Measurements from ENCODE around the gene SFN. TPM values are rescaled to one million over a fixed set of nuclear protein-coding genes. Genes with fewer than 3 reads are reported as not detected.
"Not testable (repeated sequence)": the region's sequence is repeated elsewhere in the genome, so short reads cannot be mapped to it uniquely, and the experiment has no call there.

Gene SFN
- total and polyA plus RNA-seq, 10 donors: 0.27 to 0.80 (median 0.61) TPM; not detected in 3

- TF ChIP-seq CTCF (IDR thresholded peaks at IDR 0.05 in 8 of 11, conservative IDR thresholded peaks at IDR 0.05 in 3 of 11) (no peak), POLR2A (IDR thresholded peaks at IDR 0.05) (no peak), POLR2AphosphoS5 (IDR thresholded peaks at IDR 0.05) (no peak)
- intact Hi-C loops (cut with DNase I; ENCODE audit: low total_unique reads): no loop called here
- Histone ChIP-seq H3K27ac (no peak overlapping the region), H3K4me3 (no peak overlapping the region), H3K36me3 (peaks cover 0 to 17% (median 7%) of the 10 kb centered on the region in 6 donors), H3K9me3 (no peaks in the 10 kb centered on the region), H3K4me1 (peaks cover 0 to 36% (median 27%) of the 10 kb centered on the region in 6 donors), H3K27me3 (replicated peaks in 1 of 7) (no peaks in the 10 kb centered on the region)
- no peak for DNase-seq
- WGBS, 5 donors: 91 to 99% (median 93%) methylated on average over 7 of the region's 7 CpGs
Measured at GRCh38 chr1:26861889-26862378, 1.0 kb upstream of the SFN start.

- WGBS, 5 donors: 68 to 80% (median 74%) methylated on average over 11 to 20 of the region's 20 CpGs
- Histone ChIP-seq H3K27ac (peak overlapping the region in 5 of 8 donors; percentile 91 to 98 (median 94)), H3K9me3 (no peaks in the 10 kb centered on the region), H3K27me3 (replicated peaks in 1 of 7) (no peaks in the 10 kb centered on the region), H3K4me1 (peaks cover 0 to 36% (median 27%) of the 10 kb centered on the region in 6 donors), H3K4me3 (peak overlapping the region in 3 of 8 donors; percentile 57 to 87 (median 75)), H3K36me3 (no peaks in the 10 kb centered on the region)
- intact Hi-C loops (cut with DNase I; ENCODE audit: low total_unique reads): no loop called here
- no peak for DNase-seq
- TF ChIP-seq POLR2A (IDR thresholded peaks at IDR 0.05) (no peak), POLR2AphosphoS5 (IDR thresholded peaks at IDR 0.05) (no peak), CTCF (IDR thresholded peaks at IDR 0.05 in 8 of 11, conservative IDR thresholded peaks at IDR 0.05 in 3 of 11) (no peak)
Measured at GRCh38 chr1:26863685-26864077, 732 bp downstream of the SFN start.

- peak; percentile 98 for DNase-seq
- H3K4me1 ChIP-seq: peaks cover 0 to 36% (median 27%) of the 10 kb centered on the region in 6 donors
- H3K4me3 ChIP-seq: peak overlapping the region; percentile 51 to 87 (median 66)
- 0 to 1% (median 1%) methylated on average over 44 to 75 of the region's 75 CpGs for WGBS, 5 donors
- intact Hi-C loops (cut with DNase I; ENCODE audit: low total_unique reads): no loop called here
- H3K9me3 ChIP-seq: no peaks in the 10 kb centered on the region
- peak; percentile 91 to 96 (median 92) for TF ChIP-seq POLR2AphosphoS5 (IDR thresholded peaks at IDR 0.05)
- TF ChIP-seq CTCF (IDR thresholded peaks at IDR 0.05 in 8 of 11, conservative IDR thresholded peaks at IDR 0.05 in 3 of 11): peak in 6 of 11 experiments; percentile 15 to 71 (median 40)
- peak in 2 of 3 donors; percentile 17 to 65 for TF ChIP-seq POLR2A (IDR thresholded peaks at IDR 0.05)
- peak overlapping the region; percentile 88 to 98 (median 94) for H3K27ac ChIP-seq
- H3K36me3 ChIP-seq: no peaks in the 10 kb centered on the region
- H3K27me3 ChIP-seq (replicated peaks in 1 of 7): no peaks in the 10 kb centered on the region
Measured at GRCh38 chr1:26864610-26865480, 1.9 kb downstream of the SFN start.

- DNase-seq; H3K27me3 ChIP-seq (replicated peaks in 1 of 7); H3K4me1 ChIP-seq; H3K9me3 ChIP-seq; H3K4me3 ChIP-seq; H3K27ac ChIP-seq: not testable (repeated sequence)
- WGBS, 5 donors: 80 to 93% (median 82%) methylated on average over 2 of the region's 2 CpGs
- intact Hi-C loops (cut with DNase I; ENCODE audit: low total_unique reads): loop anchor here (10.0 kb wide), 2 partner anchors 58 to 268 kb away; no protein-coding TSS in a partner anchor
- peaks cover 0 to 38% (median 17%) of the 10 kb centered on the region in 6 donors for H3K36me3 ChIP-seq
Measured at GRCh38 chr1:26873097-26873496, 10.1 kb downstream of the SFN start.
